Neural progenitor cell (in vitro differentiated cells): ENCODE results near the gene SDK1. TPM values are rescaled to one million over a fixed set of nuclear protein-coding genes. Genes with fewer than 3 reads are reported as not detected.
"Not testable (repeated sequence)": the region's sequence is repeated elsewhere in the genome, so short reads cannot be mapped to it uniquely, and the experiment has no call there.

Experiments used
- DNase-seq: peaks from one replicate; pipeline ENCODE4 v3.0.0-alpha.2; 2016; ENCODE audit warnings: low spot score
- H2AFZ ChIP-seq: fragments of 200-600 bp; sonication (generic); replicated peaks from 2 replicates; pipeline ENCODE4 v1.6.1; 2016; ENCODE audit warnings: antibody characterized with exemption
- H3F3A ChIP-seq: fragments of 200-600 bp; sonication (generic); 2 replicates; pipeline ENCODE4 v1.6.1; 2016; ENCODE audit warnings: antibody characterized with exemption, low read depth
- H3K27ac ChIP-seq: fragments of 200-600 bp; sonication (generic); 2 replicates; pipeline ENCODE4 v1.5.1; 2016; ENCODE audit warnings: mild to moderate bottlenecking
- H3K27me3 ChIP-seq: fragments of 200-600 bp; sonication (generic); 2 replicates; pipeline ENCODE4 v1.6.1; 2016; ENCODE audit warnings: mild to moderate bottlenecking, moderate library complexity
- H3K36me3 ChIP-seq: fragments of 200-600 bp; sonication (generic); 2 replicates; pipeline ENCODE4 v1.5.1; 2016
- H3K4me1 ChIP-seq: fragments of 200-600 bp; sonication (generic); 2 replicates; pipeline ENCODE4 v1.6.1; 2016; ENCODE audit warnings: mixed run types
- H3K4me2 ChIP-seq: fragments of 200-600 bp; sonication (generic); 2 replicates; pipeline ENCODE4 v1.6.1; 2016
- H3K4me3 ChIP-seq: fragments of 200-600 bp; sonication (generic); 2 replicates; pipeline ENCODE4 v1.5.1; 2016
- H3K79me2 ChIP-seq: fragments of 200-600 bp; sonication (generic); 2 replicates; pipeline ENCODE4 v1.6.1; 2016; ENCODE audit warnings: low read depth
- H3K9ac ChIP-seq: fragments of 200-600 bp; sonication (generic); 2 replicates; pipeline ENCODE4 v1.6.1; 2016
- H3K9me3 ChIP-seq: fragments of 200-600 bp; sonication (generic); 2 replicates; pipeline ENCODE4 v1.5.1; 2016; ENCODE audit warnings: low read depth
- H4K20me1 ChIP-seq: fragments of 200-600 bp; sonication (generic); 2 replicates; pipeline ENCODE4 v1.6.1; 2016; ENCODE audit warnings: low read depth
- H3K27ac Mint-ChIP-seq: 3 replicates; pipeline ENCODE4 v1.8.0; 2021; ENCODE audit warnings: mixed read lengths
- H3K27me3 Mint-ChIP-seq: 2 replicates; pipeline ENCODE4 v1.8.0; 2022; ENCODE audit warnings: low read depth, mild to moderate bottlenecking, inconsistent platforms, moderate library complexity, mixed read lengths; ENCODE audit not compliant: insufficient read depth
- H3K36me3 Mint-ChIP-seq: 3 replicates; pipeline ENCODE4 v1.8.0; 2021; ENCODE audit warnings: mixed read lengths
- H3K4me1 Mint-ChIP-seq: 3 replicates; pipeline ENCODE4 v1.8.0; 2021; ENCODE audit warnings: mixed read lengths
- H3K4me3 Mint-ChIP-seq: 3 replicates; pipeline ENCODE4 v1.8.0; 2021; ENCODE audit warnings: mild to moderate bottlenecking, moderate library complexity, mixed read lengths
- H3K9me3 Mint-ChIP-seq: 3 replicates; pipeline ENCODE4 v1.8.0; 2020; ENCODE audit warnings: mixed read lengths
- CTCF ChIP-seq: fragments of 200-600 bp; sonication (generic); IDR thresholded peaks from 2 replicates; pipeline ENCODE4 v1.5.1; 2017; ENCODE audit warnings: antibody characterized with exemption, mild to moderate bottlenecking
- EZH2 ChIP-seq: fragments of 200-600 bp; sonication (generic); IDR thresholded peaks from 2 replicates; pipeline ENCODE4 v1.6.1; 2017; ENCODE audit warnings: antibody characterized with exemption, mild to moderate bottlenecking, moderate library complexity
- EZH2phosphoT487 ChIP-seq: fragments of 200-600 bp; sonication (generic); IDR thresholded peaks from 2 replicates; pipeline ENCODE4 v1.6.1; 2017; ENCODE audit warnings: antibody characterized with exemption
- total RNA-seq: library from RNA; depleted of rRNA; stranded (reverse); fragments of >200 nt; gene quantifications from 2 replicates; pipeline ENCODE4 v1.2.3, GENCODE V29; 2015; ENCODE audit warnings: low replicate concordance

The SDK1 gene
- total RNA-seq, 1 donor from 2014 or later: 4.9 TPM

GRCh38 chr7:4260867-4261600, 960.0 kb downstream of the SDK1 start:
- no peaks in the 10 kb centered on the region for H3K27me3 ChIP-seq
- H3K36me3 ChIP-seq: no peaks in the 10 kb centered on the region
- Mint-ChIP-seq H3K9me3 (no peaks in the 10 kb centered on the region), H3K4me1 (peaks cover 5% of the 10 kb centered on the region), H3K36me3 (no peaks in the 10 kb centered on the region), H3K27me3 (peaks cover 2% of the 10 kb centered on the region), H3K4me3 (no peak overlapping the region), H3K27ac (no peak overlapping the region)
- no peaks in the 10 kb centered on the region for H3F3A ChIP-seq
- no peak overlapping the region for H3K9ac ChIP-seq
- H3K4me3 ChIP-seq: no peak overlapping the region
- no peaks in the 10 kb centered on the region for H3K79me2 ChIP-seq
- no peak overlapping the region for H2AFZ ChIP-seq
- no peaks in the 10 kb centered on the region for H3K9me3 ChIP-seq
- H4K20me1 ChIP-seq: no peaks in the 10 kb centered on the region
- H3K4me2 ChIP-seq: peak overlapping the region; percentile 18
- DNase-seq: no peak
- H3K27ac ChIP-seq: no peak overlapping the region
- peaks cover 5% of the 10 kb centered on the region for H3K4me1 ChIP-seq
- TF ChIP-seq CTCF (no peak), EZH2 (no peak), EZH2phosphoT487 (no peak)

GRCh38 chr7:4261601-4261960, 960.5 kb downstream of the SDK1 start:
- Histone ChIP-seq H3K9ac (no peak overlapping the region), H3K9me3 (no peaks in the 10 kb centered on the region), H2AFZ (no peak overlapping the region), H3K4me1 (peaks cover 5% of the 10 kb centered on the region), H3F3A (no peaks in the 10 kb centered on the region), H3K27ac (no peak overlapping the region), H3K27me3 (no peaks in the 10 kb centered on the region), H3K4me2 (peak overlapping the region; percentile 18), H3K79me2 (no peaks in the 10 kb centered on the region), H3K36me3 (no peaks in the 10 kb centered on the region), H3K4me3 (no peak overlapping the region), H4K20me1 (no peaks in the 10 kb centered on the region)
- peaks cover 5% of the 10 kb centered on the region for H3K4me1 Mint-ChIP-seq
- H3K9me3 Mint-ChIP-seq: no peaks in the 10 kb centered on the region
- peak; percentile 26 for DNase-seq
- no peak overlapping the region for H3K27ac Mint-ChIP-seq
- no peak for TF ChIP-seq CTCF
- no peak for TF ChIP-seq EZH2
- TF ChIP-seq EZH2phosphoT487: no peak
- H3K36me3 Mint-ChIP-seq: no peaks in the 10 kb centered on the region
- H3K4me3 Mint-ChIP-seq: no peak overlapping the region
- H3K27me3 Mint-ChIP-seq: no peaks in the 10 kb centered on the region

GRCh38 chr7:4264206-4264605, 963.2 kb downstream of the SDK1 start:
- not testable (repeated sequence) for H3K9me3 Mint-ChIP-seq, H2AFZ ChIP-seq, H3K27me3 Mint-ChIP-seq, DNase-seq, H3K27ac Mint-ChIP-seq, H3K27ac ChIP-seq, H3K27me3 ChIP-seq, H3K4me3 ChIP-seq, H3K36me3 ChIP-seq, H3K79me2 ChIP-seq, H3K4me2 ChIP-seq, H3K9ac ChIP-seq, H3F3A ChIP-seq, H3K4me3 Mint-ChIP-seq, H3K9me3 ChIP-seq, H3K36me3 Mint-ChIP-seq, H3K4me1 Mint-ChIP-seq, H3K4me1 ChIP-seq, H4K20me1 ChIP-seq

GRCh38 chr7:4265066-4265465, 964.0 kb downstream of the SDK1 start:
- Histone ChIP-seq H3K4me3 (no peak overlapping the region), H3K9me3 (no peaks in the 10 kb centered on the region), H3F3A (no peaks in the 10 kb centered on the region), H3K36me3 (no peaks in the 10 kb centered on the region), H4K20me1 (no peaks in the 10 kb centered on the region), H3K4me2 (no peak overlapping the region), H3K27me3 (no peaks in the 10 kb centered on the region), H3K4me1 (peaks cover 5% of the 10 kb centered on the region), H2AFZ (no peak overlapping the region), H3K79me2 (no peaks in the 10 kb centered on the region), H3K27ac (no peak overlapping the region), H3K9ac (no peak overlapping the region)
- Mint-ChIP-seq H3K27ac (no peak overlapping the region), H3K4me1 (peaks cover 6% of the 10 kb centered on the region), H3K9me3 (no peaks in the 10 kb centered on the region), H3K27me3 (no peaks in the 10 kb centered on the region), H3K36me3 (peaks cover 2% of the 10 kb centered on the region), H3K4me3 (no peak overlapping the region)
- TF ChIP-seq EZH2 (no peak), EZH2phosphoT487 (no peak), CTCF (no peak)
- DNase-seq: no peak
